ENCODE results near the gene SKAP1. TPM values are rescaled to one million over a fixed set of nuclear protein-coding genes. Genes with fewer than 3 reads are reported as not detected.

Gene SKAP1
- total RNA-seq, 6 donors from 2014 or later: 1.9 to 5.3 (median 3.9) TPM

DNA sequence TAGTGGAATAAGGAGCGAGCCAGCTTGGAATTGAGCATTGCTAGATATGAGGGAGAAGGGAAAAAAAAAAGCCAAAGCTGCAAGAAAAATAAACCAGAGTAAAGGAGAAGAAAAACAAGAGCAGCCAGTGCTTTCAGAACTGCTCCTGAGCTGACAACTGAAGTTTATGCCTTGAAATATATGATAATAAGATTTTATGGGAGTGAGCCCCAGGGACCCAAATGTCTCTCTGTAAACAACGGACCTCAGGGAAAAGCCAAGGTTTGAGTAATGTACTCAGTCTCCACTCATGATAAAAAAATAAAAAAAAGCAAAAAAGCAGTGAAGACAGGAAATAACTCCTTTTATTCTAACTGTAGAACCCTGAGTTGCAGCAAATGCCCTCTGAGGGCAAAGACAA lies 189.9 kb downstream of the SKAP1 start:
- Histone ChIP-seq H3K4me3 (no peak overlapping the region), H3K36me3 (no peaks in the 10 kb centered on the region), H3K27me3 (no peaks in the 10 kb centered on the region), H3K9me3 (no peaks in the 10 kb centered on the region), H3K4me1 (peaks cover 10 to 28% (median 16%) of the 10 kb centered on the region in 4 donors), H3K27ac (no peak overlapping the region)
- no peak for DNase-seq
- TF ChIP-seq EP300 (IDR thresholded peaks at IDR 0.05) (no peak), POLR2A (IDR thresholded peaks at IDR 0.05) (no peak), POLR2AphosphoS5 (IDR thresholded peaks at IDR 0.05) (no peak)
- TF ChIP-seq, protein P1, sequence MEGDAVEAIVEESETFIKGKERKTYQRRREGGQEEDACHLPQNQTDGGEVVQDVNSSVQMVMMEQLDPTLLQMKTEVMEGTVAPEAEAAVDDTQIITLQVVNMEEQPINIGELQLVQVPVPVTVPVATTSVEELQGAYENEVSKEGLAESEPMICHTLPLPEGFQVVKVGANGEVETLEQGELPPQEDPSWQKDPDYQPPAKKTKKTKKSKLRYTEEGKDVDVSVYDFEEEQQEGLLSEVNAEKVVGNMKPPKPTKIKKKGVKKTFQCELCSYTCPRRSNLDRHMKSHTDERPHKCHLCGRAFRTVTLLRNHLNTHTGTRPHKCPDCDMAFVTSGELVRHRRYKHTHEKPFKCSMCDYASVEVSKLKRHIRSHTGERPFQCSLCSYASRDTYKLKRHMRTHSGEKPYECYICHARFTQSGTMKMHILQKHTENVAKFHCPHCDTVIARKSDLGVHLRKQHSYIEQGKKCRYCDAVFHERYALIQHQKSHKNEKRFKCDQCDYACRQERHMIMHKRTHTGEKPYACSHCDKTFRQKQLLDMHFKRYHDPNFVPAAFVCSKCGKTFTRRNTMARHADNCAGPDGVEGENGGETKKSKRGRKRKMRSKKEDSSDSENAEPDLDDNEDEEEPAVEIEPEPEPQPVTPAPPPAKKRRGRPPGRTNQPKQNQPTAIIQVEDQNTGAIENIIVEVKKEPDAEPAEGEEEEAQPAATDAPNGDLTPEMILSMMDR (IDR thresholded peaks at IDR 0.05): no peak
- WGBS, 2 donors: 75 to 83% methylated on average over 2 of the region's 2 CpGs
- ATAC-seq (ENCODE audit: low FRiP score in 2 of 2): no peak

DNA sequence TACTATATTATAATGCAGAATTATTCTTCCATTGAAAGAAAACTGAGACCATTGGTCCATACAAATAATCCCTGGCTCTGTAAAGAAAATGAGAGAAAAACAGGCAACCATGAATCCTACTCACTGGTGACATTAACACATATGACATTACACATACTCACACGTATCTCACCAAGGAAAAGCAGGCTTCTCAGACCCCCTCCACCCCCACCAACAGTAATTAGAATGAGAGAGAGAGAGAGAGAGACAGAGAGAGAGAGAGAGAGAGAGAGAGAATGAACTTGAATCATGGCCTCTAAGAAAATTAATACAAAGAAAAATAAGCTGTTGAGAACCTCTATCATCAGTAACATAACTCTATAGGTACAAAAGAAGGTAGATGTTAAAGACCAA lies 190.4 kb downstream of the SKAP1 start:
- H3K27ac ChIP-seq: no peak overlapping the region
- H3K9me3 ChIP-seq: no peaks in the 10 kb centered on the region
- H3K4me3 ChIP-seq: no peak overlapping the region
- H3K27me3 ChIP-seq: no peaks in the 10 kb centered on the region
- no peak for TF ChIP-seq POLR2AphosphoS5 (IDR thresholded peaks at IDR 0.05)
- TF ChIP-seq EP300 (IDR thresholded peaks at IDR 0.05): no peak
- TF ChIP-seq, protein P1 (IDR thresholded peaks at IDR 0.05): no peak
- TF ChIP-seq POLR2A (IDR thresholded peaks at IDR 0.05): no peak
- WGBS, 2 donors: 97 to 100% methylated on average over 1 of the region's 1 CpG
- DNase-seq (no peak), ATAC-seq (ENCODE audit: low FRiP score in 2 of 2) (no peak)
- H3K4me1 ChIP-seq: peaks cover 10 to 24% (median 15%) of the 10 kb centered on the region in 4 donors
- H3K36me3 ChIP-seq: no peaks in the 10 kb centered on the region

DNA sequence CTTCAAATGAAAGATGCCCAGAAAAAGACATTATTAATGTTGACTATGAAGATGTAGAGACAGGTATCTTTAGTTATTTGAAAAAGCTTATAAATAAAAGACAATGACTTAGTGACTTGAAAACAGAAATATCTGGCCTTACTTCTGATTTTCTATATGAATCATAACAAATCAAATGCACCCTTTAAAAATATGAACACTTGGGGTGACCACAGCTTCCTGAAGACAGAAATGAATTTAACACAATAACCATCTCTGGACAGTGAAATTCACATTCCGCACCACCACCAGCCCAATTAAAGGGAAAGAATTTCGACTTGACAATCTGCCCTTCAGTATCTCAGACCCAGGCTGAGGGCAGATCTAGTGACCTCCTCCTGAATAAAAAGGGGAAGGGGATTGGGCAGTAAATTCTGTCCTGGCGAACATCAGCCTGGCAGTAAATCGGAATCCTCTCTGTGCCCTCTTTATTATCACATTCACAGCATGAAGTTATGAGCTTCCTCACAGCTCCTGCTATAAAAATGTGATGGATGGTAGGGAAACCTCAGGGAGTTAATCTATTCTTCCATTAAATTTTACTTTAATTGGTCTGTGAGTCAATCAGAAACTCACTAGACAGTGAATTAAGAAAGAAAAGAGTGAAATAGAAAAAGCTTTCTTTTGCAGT lies 190.9 kb downstream of the SKAP1 start:
- no peak overlapping the region for H3K27ac ChIP-seq
- 80 to 88% methylated on average over 4 of the region's 4 CpGs for WGBS, 2 donors
- no peak for DNase-seq
- H3K4me3 ChIP-seq: no peak overlapping the region
- no peak for ATAC-seq (ENCODE audit: low FRiP score in 2 of 2)
- H3K36me3 ChIP-seq: no peaks in the 10 kb centered on the region
- H3K27me3 ChIP-seq: no peaks in the 10 kb centered on the region
- no peaks in the 10 kb centered on the region for H3K9me3 ChIP-seq
- TF ChIP-seq POLR2AphosphoS5 (IDR thresholded peaks at IDR 0.05): no peak
- TF ChIP-seq POLR2A (IDR thresholded peaks at IDR 0.05): no peak
- TF ChIP-seq, protein P1 (IDR thresholded peaks at IDR 0.05): no peak
- no peak for TF ChIP-seq EP300 (IDR thresholded peaks at IDR 0.05)
- H3K4me1 ChIP-seq: peaks cover 10 to 19% (median 15%) of the 10 kb centered on the region in 4 donors

DNA sequence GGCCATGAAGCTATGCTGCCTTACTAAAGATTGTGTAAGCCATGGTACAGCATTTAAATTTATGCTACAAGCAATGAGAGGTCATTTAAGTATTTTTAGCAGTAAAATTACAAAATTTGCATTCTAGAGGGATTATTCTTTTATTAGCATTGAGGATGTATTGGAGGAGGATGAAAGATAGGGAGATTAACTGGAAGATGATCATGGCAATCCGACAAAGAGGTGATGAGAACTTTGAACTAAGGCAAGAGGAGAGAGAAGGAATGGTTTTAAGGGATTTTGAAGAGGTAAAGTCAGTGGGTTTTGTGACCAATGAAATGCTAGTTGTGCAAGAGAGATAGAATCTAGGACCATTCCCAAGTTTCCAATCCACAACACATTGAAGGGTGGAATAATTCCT lies 192.6 kb downstream of the SKAP1 start:
- WGBS, 2 donors: 92 to 100% methylated on average over 1 of the region's 1 CpG
- Histone ChIP-seq H3K27ac (no peak overlapping the region), H3K4me3 (no peak overlapping the region), H3K4me1 (peaks cover 10 to 14% (median 12%) of the 10 kb centered on the region in 4 donors), H3K9me3 (no peaks in the 10 kb centered on the region), H3K36me3 (no peaks in the 10 kb centered on the region), H3K27me3 (no peaks in the 10 kb centered on the region)
- TF ChIP-seq EP300 (IDR thresholded peaks at IDR 0.05) (no peak), POLR2AphosphoS5 (IDR thresholded peaks at IDR 0.05) (no peak), POLR2A (IDR thresholded peaks at IDR 0.05) (no peak)
- TF ChIP-seq, protein P1 (IDR thresholded peaks at IDR 0.05): no peak
- no peak for ATAC-seq (ENCODE audit: low FRiP score in 2 of 2)
- DNase-seq: no peak

DNA sequence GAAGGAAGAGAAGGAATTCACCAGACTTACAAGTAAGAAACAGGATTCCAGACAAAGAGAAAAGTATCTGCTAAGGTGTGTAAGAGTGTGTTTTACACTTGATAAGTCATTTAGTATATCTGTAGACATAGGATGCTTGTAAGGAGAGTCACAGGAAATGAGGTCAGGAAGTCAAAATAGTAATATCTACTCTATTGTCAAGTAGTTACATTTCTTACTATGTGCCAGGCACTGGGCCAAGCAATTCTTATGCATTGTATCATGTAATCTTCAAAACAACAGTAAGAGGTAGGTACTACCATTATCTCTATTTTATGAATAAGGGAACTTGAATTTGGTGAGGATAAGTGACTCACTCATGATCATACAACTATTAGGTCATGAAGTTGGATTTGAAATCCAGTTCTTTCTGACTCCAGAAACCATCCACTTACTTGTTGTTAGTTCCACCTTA lies 193.3 kb downstream of the SKAP1 start:
- TF ChIP-seq POLR2A (IDR thresholded peaks at IDR 0.05) (no peak), EP300 (IDR thresholded peaks at IDR 0.05) (no peak), POLR2AphosphoS5 (IDR thresholded peaks at IDR 0.05) (no peak)
- TF ChIP-seq, protein P1 (IDR thresholded peaks at IDR 0.05): no peak
- Histone ChIP-seq H3K4me1 (peaks cover 10 to 14% (median 12%) of the 10 kb centered on the region in 4 donors), H3K27ac (no peak overlapping the region), H3K4me3 (no peak overlapping the region), H3K27me3 (no peaks in the 10 kb centered on the region), H3K9me3 (no peaks in the 10 kb centered on the region), H3K36me3 (no peaks in the 10 kb centered on the region)
- ATAC-seq (ENCODE audit: low FRiP score in 2 of 2): no peak
- DNase-seq: no peak

Data from upper lobe of left lung (tissue), 6 donors.